Measurements from ENCODE around the gene GJA8.

The GJA8 gene

GRCh38 chr1:147895123-147895522 is 7.5 kb upstream of the GJA8 start:
- Histone ChIP-seq H2BK15ac (ENCODE audit: low read length) (no peak overlapping the region), H3K23ac (ENCODE audit: low read depth, low read length, poor library complexity) (no peak overlapping the region), H3K18ac (ENCODE audit: low read length) (no peak overlapping the region), H3K27ac (replicated peaks; ENCODE audit: low read length) (no peak overlapping the region), H3K36me3 (replicated peaks in 1 of 2; ENCODE audit: control insufficient read depth in 2 of 2, insufficient read depth in 2 of 2, low read length in 2 of 2) (no peaks in the 10 kb centered on the region), H4K8ac (ENCODE audit: low read depth, low read length) (no peak overlapping the region), H2BK5ac (ENCODE audit: low read length) (no peak overlapping the region), H3K79me1 (ENCODE audit: low read depth, low read length) (no peaks in the 10 kb centered on the region), H4K91ac (ENCODE audit: low read depth, low read length, poor library complexity) (no peak overlapping the region), H3K9ac (ENCODE audit: low read depth, low read length, poor library complexity) (no peak overlapping the region), H2AK5ac (ENCODE audit: low read depth, low read length) (no peak overlapping the region), H2BK120ac (ENCODE audit: low read depth, low read length) (no peak overlapping the region), H3K9me3 (replicated peaks in 1 of 2; ENCODE audit: control insufficient read depth in 2 of 2, insufficient read depth in 1 of 2, low read depth in 1 of 2, low read length in 2 of 2) (no peaks in the 10 kb centered on the region), H3K4me1 (ENCODE audit: control insufficient read depth in 2 of 2, insufficient read depth in 1 of 2, low read depth in 1 of 2, low read length in 2 of 2) (peaks cover 15 to 27% of the 10 kb centered on the region in 2 donors), H3K4me2 (ENCODE audit: insufficient read depth, low read length, poor library complexity, severe bottlenecking) (no peak overlapping the region), H3K4me3 (ENCODE audit: low read length in 2 of 2) (no peak overlapping the region), H2AFZ (ENCODE audit: low read length) (no peak overlapping the region), H3K4ac (ENCODE audit: low read length) (no peak overlapping the region), H3K27me3 (ENCODE audit: control insufficient read depth in 3 of 3, insufficient read depth in 3 of 3, low read depth in 1 of 3, low read length in 3 of 3) (peaks cover 0 to 11% (median 3%) of the 10 kb centered on the region in 3 experiments), H3K14ac (ENCODE audit: low read length) (no peak overlapping the region), H2BK12ac (ENCODE audit: low read length) (no peak overlapping the region)
- no CpG with 5 or more reads among the region's 4 CpGs for WGBS, 2 donors (ENCODE audit: extremely low coverage in 2 of 2, insufficient read length in 2 of 2, insufficient replicate concordance in 1 of 2)
- no peak for DNase-seq (ENCODE audit: low spot score)

DNA sequence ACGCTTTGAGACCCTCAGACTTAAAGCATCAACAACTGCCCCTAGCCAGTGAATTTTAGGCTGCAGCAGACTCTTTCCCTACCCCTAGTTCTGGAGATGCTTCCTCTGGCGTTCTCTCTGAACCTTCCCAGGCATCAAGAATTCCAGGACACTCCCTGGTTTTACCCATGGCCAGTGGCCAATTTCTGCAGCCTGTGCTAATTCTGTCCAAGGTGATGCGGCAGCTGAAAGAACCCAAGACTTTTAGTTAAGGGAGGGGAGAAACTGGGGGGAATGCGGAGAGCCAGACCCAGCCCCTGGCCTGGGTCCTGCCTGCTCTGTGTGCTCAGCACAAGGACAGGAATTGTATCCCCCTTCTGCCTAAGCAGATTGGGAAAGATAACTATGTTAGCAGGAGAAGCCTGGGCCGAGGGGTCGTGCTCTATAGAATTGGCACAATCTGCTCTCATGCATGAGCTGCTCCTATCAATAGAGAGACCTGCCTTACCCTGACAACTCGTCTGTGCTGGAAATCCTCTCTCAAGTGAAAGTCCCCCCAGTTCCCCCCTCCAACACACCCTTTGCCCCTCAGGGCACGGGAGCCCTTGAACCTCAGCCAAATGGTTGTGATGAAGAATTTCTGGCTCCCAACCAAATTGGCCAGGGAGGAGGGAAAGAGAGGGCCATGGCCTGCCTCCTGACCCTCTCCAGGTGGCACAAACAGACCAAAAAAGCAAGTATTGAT is 5.4 kb upstream of the GJA8 start:
- peak overlapping the region; percentile 27 for H3K27ac ChIP-seq (replicated peaks; ENCODE audit: low read length)
- peak overlapping the region; percentile 33 for H3K18ac ChIP-seq (ENCODE audit: low read length)
- DNase-seq (ENCODE audit: low spot score), result peak; percentile 65
- H3K4ac ChIP-seq (ENCODE audit: low read length), result no peak overlapping the region
- no peak overlapping the region for H2BK120ac ChIP-seq (ENCODE audit: low read depth, low read length)
- H3K14ac ChIP-seq (ENCODE audit: low read length), result no peak overlapping the region
- peak overlapping the region; percentile 14 for H2BK12ac ChIP-seq (ENCODE audit: low read length)
- H3K9ac ChIP-seq (ENCODE audit: low read depth, low read length, poor library complexity), result no peak overlapping the region
- no CpG with 5 or more reads among the region's 8 CpGs for WGBS, 2 donors (ENCODE audit: extremely low coverage in 2 of 2, insufficient read length in 2 of 2, insufficient replicate concordance in 1 of 2)
- no peaks in the 10 kb centered on the region for H3K36me3 ChIP-seq (replicated peaks in 1 of 2; ENCODE audit: control insufficient read depth in 2 of 2, insufficient read depth in 2 of 2, low read length in 2 of 2)
- no peak overlapping the region for H3K4me2 ChIP-seq (ENCODE audit: insufficient read depth, low read length, poor library complexity, severe bottlenecking)
- H3K9me3 ChIP-seq (replicated peaks in 1 of 2; ENCODE audit: control insufficient read depth in 2 of 2, insufficient read depth in 1 of 2, low read depth in 1 of 2, low read length in 2 of 2), result no peaks in the 10 kb centered on the region
- peaks cover 15 to 17% of the 10 kb centered on the region in 2 donors for H3K4me1 ChIP-seq (ENCODE audit: control insufficient read depth in 2 of 2, insufficient read depth in 1 of 2, low read depth in 1 of 2, low read length in 2 of 2)
- peaks cover 0 to 11% (median 3%) of the 10 kb centered on the region in 3 experiments for H3K27me3 ChIP-seq (ENCODE audit: control insufficient read depth in 3 of 3, insufficient read depth in 3 of 3, low read depth in 1 of 3, low read length in 3 of 3)
- H3K23ac ChIP-seq (ENCODE audit: low read depth, low read length, poor library complexity), result no peak overlapping the region
- H3K79me1 ChIP-seq (ENCODE audit: low read depth, low read length), result no peaks in the 10 kb centered on the region
- no peak overlapping the region for H2BK15ac ChIP-seq (ENCODE audit: low read length)
- no peak overlapping the region for H2AK5ac ChIP-seq (ENCODE audit: low read depth, low read length)
- no peak overlapping the region for H2AFZ ChIP-seq (ENCODE audit: low read length)
- no peak overlapping the region for H4K91ac ChIP-seq (ENCODE audit: low read depth, low read length, poor library complexity)
- no peak overlapping the region for H2BK5ac ChIP-seq (ENCODE audit: low read length)
- no peak overlapping the region for H4K8ac ChIP-seq (ENCODE audit: low read depth, low read length)
- no peak overlapping the region for H3K4me3 ChIP-seq (ENCODE audit: low read length in 2 of 2)

DNA sequence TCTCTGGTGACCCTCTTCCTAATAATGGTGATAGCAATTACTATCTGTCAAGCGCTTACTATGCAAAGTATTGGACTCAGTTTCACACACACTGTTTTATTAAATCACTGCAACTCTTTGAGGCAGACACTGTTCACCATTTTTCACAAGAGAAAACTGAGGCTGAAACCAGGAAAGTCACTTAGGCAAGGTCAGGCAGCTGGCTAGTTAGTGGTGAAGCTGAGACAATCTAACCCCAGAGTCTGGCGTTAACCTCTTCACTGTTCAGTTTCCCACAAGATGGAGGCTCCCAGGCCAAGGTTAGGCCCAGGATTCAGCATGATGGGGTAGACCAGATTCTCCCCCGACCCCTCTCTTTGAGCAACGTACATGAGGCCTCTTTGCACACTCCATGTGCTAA is 4.8 kb upstream of the GJA8 start:
- H3K9me3 ChIP-seq (replicated peaks in 1 of 2; ENCODE audit: control insufficient read depth in 2 of 2, insufficient read depth in 1 of 2, low read depth in 1 of 2, low read length in 2 of 2), result no peaks in the 10 kb centered on the region
- H3K36me3 ChIP-seq (replicated peaks in 1 of 2; ENCODE audit: control insufficient read depth in 2 of 2, insufficient read depth in 2 of 2, low read length in 2 of 2), result no peaks in the 10 kb centered on the region
- H2BK15ac ChIP-seq (ENCODE audit: low read length), result no peak overlapping the region
- no peak overlapping the region for H4K91ac ChIP-seq (ENCODE audit: low read depth, low read length, poor library complexity)
- no peak overlapping the region for H2AFZ ChIP-seq (ENCODE audit: low read length)
- peaks cover 0 to 15% (median 3%) of the 10 kb centered on the region in 3 experiments for H3K27me3 ChIP-seq (ENCODE audit: control insufficient read depth in 3 of 3, insufficient read depth in 3 of 3, low read depth in 1 of 3, low read length in 3 of 3)
- H3K79me1 ChIP-seq (ENCODE audit: low read depth, low read length), result no peaks in the 10 kb centered on the region
- H2AK5ac ChIP-seq (ENCODE audit: low read depth, low read length), result no peak overlapping the region
- H2BK5ac ChIP-seq (ENCODE audit: low read length), result no peak overlapping the region
- no peak overlapping the region for H2BK120ac ChIP-seq (ENCODE audit: low read depth, low read length)
- no peak overlapping the region for H3K23ac ChIP-seq (ENCODE audit: low read depth, low read length, poor library complexity)
- peaks cover 15 to 18% of the 10 kb centered on the region in 2 donors for H3K4me1 ChIP-seq (ENCODE audit: control insufficient read depth in 2 of 2, insufficient read depth in 1 of 2, low read depth in 1 of 2, low read length in 2 of 2)
- no peak overlapping the region for H3K18ac ChIP-seq (ENCODE audit: low read length)
- WGBS, 2 donors (ENCODE audit: extremely low coverage in 2 of 2, insufficient read length in 2 of 2, insufficient replicate concordance in 1 of 2), result no CpG with 5 or more reads among the region's 4 CpGs
- no peak overlapping the region for H3K27ac ChIP-seq (replicated peaks; ENCODE audit: low read length)
- no peak overlapping the region for H3K9ac ChIP-seq (ENCODE audit: low read depth, low read length, poor library complexity)
- H4K8ac ChIP-seq (ENCODE audit: low read depth, low read length), result no peak overlapping the region
- H3K14ac ChIP-seq (ENCODE audit: low read length), result no peak overlapping the region
- no peak overlapping the region for H3K4me3 ChIP-seq (ENCODE audit: low read length in 2 of 2)
- no peak for DNase-seq (ENCODE audit: low spot score)
- H2BK12ac ChIP-seq (ENCODE audit: low read length), result no peak overlapping the region
- H3K4me2 ChIP-seq (ENCODE audit: insufficient read depth, low read length, poor library complexity, severe bottlenecking), result no peak overlapping the region
- no peak overlapping the region for H3K4ac ChIP-seq (ENCODE audit: low read length)

- Histone ChIP-seq H3K36me3 (replicated peaks in 1 of 2; ENCODE audit: control insufficient read depth in 2 of 2, insufficient read depth in 2 of 2, low read length in 2 of 2) (no peaks in the 10 kb centered on the region), H3K4ac (ENCODE audit: low read length) (no peak overlapping the region), H3K9me3 (replicated peaks in 1 of 2; ENCODE audit: control insufficient read depth in 2 of 2, insufficient read depth in 1 of 2, low read depth in 1 of 2, low read length in 2 of 2) (no peaks in the 10 kb centered on the region), H3K18ac (ENCODE audit: low read length) (no peak overlapping the region), H3K4me2 (ENCODE audit: insufficient read depth, low read length, poor library complexity, severe bottlenecking) (no peak overlapping the region), H2AFZ (ENCODE audit: low read length) (no peak overlapping the region), H3K4me1 (ENCODE audit: control insufficient read depth in 2 of 2, insufficient read depth in 1 of 2, low read depth in 1 of 2, low read length in 2 of 2) (peaks cover 0 to 4% of the 10 kb centered on the region in 2 donors), H4K91ac (ENCODE audit: low read depth, low read length, poor library complexity) (no peak overlapping the region), H3K79me1 (ENCODE audit: low read depth, low read length) (no peaks in the 10 kb centered on the region), H2BK5ac (ENCODE audit: low read length) (no peak overlapping the region), H2AK5ac (ENCODE audit: low read depth, low read length) (no peak overlapping the region), H4K8ac (ENCODE audit: low read depth, low read length) (no peak overlapping the region), H3K14ac (ENCODE audit: low read length) (no peak overlapping the region), H3K27me3 (ENCODE audit: control insufficient read depth in 3 of 3, insufficient read depth in 3 of 3, low read depth in 1 of 3, low read length in 3 of 3) (peaks cover 0 to 25% (median 0%) of the 10 kb centered on the region in 3 experiments), H2BK15ac (ENCODE audit: low read length) (no peak overlapping the region), H3K4me3 (ENCODE audit: low read length in 2 of 2) (no peak overlapping the region), H3K9ac (ENCODE audit: low read depth, low read length, poor library complexity) (no peak overlapping the region), H3K23ac (ENCODE audit: low read depth, low read length, poor library complexity) (no peak overlapping the region), H3K27ac (replicated peaks; ENCODE audit: low read length) (no peak overlapping the region), H2BK120ac (ENCODE audit: low read depth, low read length) (no peak overlapping the region), H2BK12ac (ENCODE audit: low read length) (no peak overlapping the region)
- WGBS, 2 donors (ENCODE audit: extremely low coverage in 2 of 2, insufficient read length in 2 of 2, insufficient replicate concordance in 1 of 2), result no CpG with 5 or more reads among the region's 3 CpGs
- DNase-seq (ENCODE audit: low spot score), result no peak
Observed at GRCh38 chr1:147904726-147905125, 2.1 kb downstream of the GJA8 start.
